ENCODE results near the gene ABCA4. TPM values are rescaled to one million over a fixed set of nuclear protein-coding genes. Genes with fewer than 3 reads are reported as not detected.

The ABCA4 gene
- total and polyA plus RNA-seq, 2 of the 8 experiments (the other 6 are each of a cell fraction or from before 2014, with no cell fraction given) = 0.06 TPM; not detected in 1

GRCh38 chr1:94121411-94121821 lies 468 bp upstream of the ABCA4 start:
- TF ChIP-seq TBP (IDR thresholded peaks at IDR 0.05; ENCODE audit: low read depth, low read length) = no peak
- TF ChIP-seq RAD21 (IDR thresholded peaks at IDR 0.05 in 1 of 2, conservative IDR thresholded peaks at IDR 0.05 in 1 of 2; ENCODE audit: low read depth in 2 of 2, low read length in 2 of 2) = no peak
- TF ChIP-seq KDM1A (IDR thresholded peaks at IDR 0.05; ENCODE audit: borderline replicate concordance, low read length) = no peak
- TF ChIP-seq BACH1 (IDR thresholded peaks at IDR 0.05; ENCODE audit: low read length) = no peak
- TF ChIP-seq RFX5 (IDR thresholded peaks at IDR 0.05; ENCODE audit: borderline replicate concordance, low read depth, low read length) = no peak
- TF ChIP-seq E2F6 (IDR thresholded peaks at IDR 0.05) = no peak
- TF ChIP-seq SUZ12 (IDR thresholded peaks at IDR 0.05; ENCODE audit: low read length) = no peak
- no peak for TF ChIP-seq ASH2L (IDR thresholded peaks at IDR 0.05; ENCODE audit: low read length)
- TF ChIP-seq BCL11A (IDR thresholded peaks at IDR 0.05; ENCODE audit: low read depth in 2 of 2, low read length in 2 of 2) = no peak
- no peak for TF ChIP-seq HDAC6 (IDR thresholded peaks at IDR 0.05; ENCODE audit: low read depth, low read length)
- TF ChIP-seq RNF2 (IDR thresholded peaks at IDR 0.05; ENCODE audit: borderline replicate concordance, low read depth, low read length, missing control alignments, poor library complexity, severe bottlenecking) = no peak
- TF ChIP-seq, protein P1, sequence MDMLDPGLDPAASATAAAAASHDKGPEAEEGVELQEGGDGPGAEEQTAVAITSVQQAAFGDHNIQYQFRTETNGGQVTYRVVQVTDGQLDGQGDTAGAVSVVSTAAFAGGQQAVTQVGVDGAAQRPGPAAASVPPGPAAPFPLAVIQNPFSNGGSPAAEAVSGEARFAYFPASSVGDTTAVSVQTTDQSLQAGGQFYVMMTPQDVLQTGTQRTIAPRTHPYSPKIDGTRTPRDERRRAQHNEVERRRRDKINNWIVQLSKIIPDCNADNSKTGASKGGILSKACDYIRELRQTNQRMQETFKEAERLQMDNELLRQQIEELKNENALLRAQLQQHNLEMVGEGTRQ (IDR thresholded peaks at IDR 0.05; ENCODE audit: low read length) = no peak

More at GRCh38 chr1:94121411-94121821, 468 bp upstream of the ABCA4 start:
- Histone ChIP-seq H3K18ac (ENCODE audit: extremely low read depth, low read length) (no peak overlapping the region), H3K9me3 (ENCODE audit: insufficient read depth in 2 of 2, low read depth in 1 of 2, low read length in 1 of 2) (no peaks in the 10 kb centered on the region), H3K23me2 (ENCODE audit: low read depth, low read length) (no peaks in the 10 kb centered on the region), H4K20me1 (replicated peaks in 1 of 2; ENCODE audit: control insufficient read depth in 1 of 2, insufficient read depth in 2 of 2, low read length in 2 of 2) (no peaks in the 10 kb centered on the region), H4K91ac (replicated peaks; ENCODE audit: insufficient read length, low read length) (no peak overlapping the region), H3K4ac (replicated peaks; ENCODE audit: insufficient read length, low read depth, low read length) (no peak overlapping the region), H4K5ac (ENCODE audit: insufficient read length, low read depth, low read length) (no peak overlapping the region), H3K27ac (ENCODE audit: low read depth, low read length) (no peak overlapping the region), H3K14ac (ENCODE audit: insufficient read length) (no peak overlapping the region), H2BK15ac (ENCODE audit: low read length) (no peak overlapping the region), H2BK12ac (ENCODE audit: low read depth, low read length) (no peak overlapping the region), H3K79me1 (ENCODE audit: low read depth, low read length) (no peaks in the 10 kb centered on the region), H3K23ac (ENCODE audit: insufficient read length) (no peak overlapping the region), H2AK5ac (ENCODE audit: low read depth, low read length) (no peak overlapping the region), H3K79me2 (ENCODE audit: control insufficient read depth in 1 of 2, insufficient read depth in 2 of 2, low read length in 2 of 2) (no peaks in the 10 kb centered on the region), H3K4me2 (ENCODE audit: insufficient read depth in 1 of 2, low read depth in 2 of 2, low read length in 2 of 2) (no peak overlapping the region), H2BK20ac (ENCODE audit: low read length) (no peak overlapping the region), H3K9ac (replicated peaks in 1 of 4; ENCODE audit: extremely low read depth in 1 of 4, low read depth in 3 of 4, low read length in 3 of 4) (no peak overlapping the region), H3K56ac (replicated peaks; ENCODE audit: insufficient read length, low read depth, low read length) (no peak overlapping the region), H4K8ac (ENCODE audit: extremely low read depth, insufficient read depth, low read length) (no peak overlapping the region), H3K27me3 (replicated peaks in 1 of 4; ENCODE audit: control insufficient read depth in 3 of 4, extremely low read depth in 1 of 4, insufficient read depth in 3 of 4, low read length in 3 of 4) (peaks cover 0 to 9% (median 2%) of the 10 kb centered on the region in 4 experiments; a peak in 4 of 7 replicates), H2BK5ac (ENCODE audit: low read depth, low read length) (no peak overlapping the region), H2AFZ (ENCODE audit: low read length) (no peak overlapping the region), H2BK120ac (replicated peaks; ENCODE audit: low read depth, low read length) (no peak overlapping the region), H3K36me3 (ENCODE audit: control insufficient read depth in 2 of 4, insufficient read depth in 4 of 4, low read length in 3 of 4) (no peaks in the 10 kb centered on the region), H3K4me1 (replicated peaks in 1 of 4; ENCODE audit: control insufficient read depth in 3 of 4, insufficient read depth in 4 of 4, low read length in 3 of 4) (peaks cover 0 to 19% (median 13%) of the 10 kb centered on the region in 4 experiments; a peak in 5 of 7 replicates), H3K4me3 (ENCODE audit: extremely low read depth in 1 of 4, insufficient read depth in 2 of 4, low read depth in 3 of 4, low read length in 4 of 4) (no peak overlapping the region)
- FAIRE-seq (no peak), DNase-seq (ENCODE audit: low read depth in 1 of 2, low spot score in 2 of 2) (no peak)
- CTCF ChIA-PET (ENCODE audit: partially characterized antibody) = interaction anchor here (1.9 to 2.3 kb wide), 2 partner anchors 20 to 59 kb away, joined by 4 to 7 read pairs; no protein-coding TSS in a partner anchor
- 89% methylated on average over 8 of the region's 8 CpGs; no CpG with 5 or more reads in 1 of the 2 experiments for WGBS, 2 experiments (ENCODE audit: extremely low coverage in 1 of 2, insufficient coverage in 1 of 2, insufficient read length in 1 of 2, insufficient replicate concordance in 2 of 2, low coverage in 1 of 2, low lambda C conversion rate in 2 of 2, missing lambda C conversion rate in 1 of 2)
- POLR2A ChIA-PET (ENCODE audit: partially characterized antibody) = no interaction called here
